IMR-90 (cell line): ENCODE measurements around the gene EIF4B. TPM values are rescaled to one million over a fixed set of nuclear protein-coding genes. Genes with fewer than 3 reads are reported as not detected.
A peak's percentile ranks its signal among the peaks of the same experiment; 100 is the strongest.

Experiments
- ATAC-seq: fragments of 200-7000 bp; cut with Tn5 transposase; 2 replicates; pipeline ENCODE4 v1.9.1; 2020; ENCODE audit warnings: low read depth, mild to moderate bottlenecking, moderate library complexity
- BruUV-seq: library from RNA; stranded (reverse); fragments of 400-500 nt; replicated peaks from 2 replicates; lab custom pipeline; 2021; lab: Mats Ljungman, UMichigan
- CTCF ChIA-PET: fragments of 300-600 bp; formaldehyde crosslinking; extraction: SDS; loops from one replicate; lab custom pipeline; 2021; ENCODE audit warnings: antibody characterized with exemption; lab: Yijun Ruan, JAX
- POLR2A ChIA-PET: fragments of 300-600 bp; sonication (Branson Sonifier 250); formaldehyde crosslinking; loops from one replicate; lab custom pipeline; 2022; ENCODE audit warnings: antibody characterized with exemption; ENCODE audit not compliant: unreplicated experiment; lab: Charles Lee
- DNase-seq: peaks from one replicate; pipeline ENCODE4 v3.0.0; 2013
- H2AFZ ChIP-seq: replicated peaks from 2 replicates; pipeline ENCODE3; 2013; ENCODE audit warnings: low read length, mild to moderate bottlenecking; ENCODE audit not compliant: poor library complexity
- H2AK5ac ChIP-seq: 2 replicates; pipeline ENCODE4 v1.6.1; 2013; ENCODE audit warnings: low read depth, low read length, inconsistent platforms
- H2AK9ac ChIP-seq: replicated peaks from 2 replicates; pipeline ENCODE3; 2013; ENCODE audit warnings: mild to moderate bottlenecking, low read depth, low read length, moderate library complexity; ENCODE audit not compliant: poor library complexity
- H2BK120ac ChIP-seq: 2 replicates; pipeline ENCODE4 v1.6.1; 2013; ENCODE audit warnings: low read depth, low read length, inconsistent platforms
- H2BK15ac ChIP-seq: 3 replicates; pipeline ENCODE4 v1.6.1; 2013; ENCODE audit warnings: low read depth, low read length, inconsistent platforms
- H2BK20ac ChIP-seq: 2 replicates; pipeline ENCODE4 v1.6.1; 2013; ENCODE audit warnings: low read depth, mild to moderate bottlenecking, inconsistent platforms, low read length, moderate library complexity
- H2BK5ac ChIP-seq: 2 replicates; pipeline ENCODE4 v1.6.1; 2013; ENCODE audit warnings: mild to moderate bottlenecking, low read depth, low read length, inconsistent platforms; ENCODE audit not compliant: poor library complexity, severe bottlenecking
- H3K14ac ChIP-seq: replicated peaks from 2 replicates; pipeline ENCODE4 v1.6.1; 2013; ENCODE audit warnings: low read depth, low read length, inconsistent platforms
- H3K18ac ChIP-seq: 2 replicates; pipeline ENCODE4 v1.6.1; 2013; ENCODE audit warnings: low read depth, low read length, control low read depth
- H3K23ac ChIP-seq: 2 replicates; pipeline ENCODE4 v1.6.1; 2013; ENCODE audit warnings: low read depth, low read length, inconsistent platforms
- H3K27ac ChIP-seq: 2 replicates; pipeline ENCODE4 v1.5.1; 2013; ENCODE audit warnings: mild to moderate bottlenecking, control low read depth, low read length; ENCODE audit not compliant: insufficient read depth
- H3K27me3 ChIP-seq: 2 replicates; pipeline ENCODE4 v1.6.1; 2013; ENCODE audit warnings: low read length; ENCODE audit not compliant: control insufficient read depth, insufficient read depth
- H3K36me3 ChIP-seq: 2 replicates; pipeline ENCODE4 v1.6.1; 2013; ENCODE audit warnings: low read length, mixed read lengths; ENCODE audit not compliant: control insufficient read depth, insufficient read depth
- H3K4ac ChIP-seq: 2 replicates; pipeline ENCODE4 v1.6.1; 2013; ENCODE audit warnings: low read depth, low read length, inconsistent platforms
- H3K4me1 ChIP-seq: 2 replicates; pipeline ENCODE4 v1.6.1; 2013; ENCODE audit warnings: low read length, mixed read lengths; ENCODE audit not compliant: control insufficient read depth, insufficient read depth
- H3K4me2 ChIP-seq: 2 replicates; pipeline ENCODE4 v1.6.1; 2013; ENCODE audit warnings: low read depth, mild to moderate bottlenecking, control low read depth, low read length, moderate library complexity
- H3K4me3 ChIP-seq: 2 replicates; pipeline ENCODE4 v1.5.1; 2013; ENCODE audit warnings: low read depth, mild to moderate bottlenecking, control low read depth, low read length, moderate library complexity; ENCODE audit not compliant: insufficient read depth
- H3K56ac ChIP-seq: 2 replicates; pipeline ENCODE4 v1.6.1; 2013; ENCODE audit warnings: low read length, inconsistent platforms; ENCODE audit not compliant: insufficient read depth; ENCODE audit errors: extremely low read depth
- H3K79me1 ChIP-seq, 2 experiments: 2 replicates each; pipeline ENCODE4 v1.6.1; 2013; ENCODE audit warnings: low read length in 2 of 2, inconsistent platforms in 1 of 2, low read depth in 1 of 2
- H3K9ac ChIP-seq: 2 replicates; pipeline ENCODE4 v1.6.1; 2013; ENCODE audit warnings: low read depth, low read length, control low read depth
- H3K9me1 ChIP-seq: 2 replicates; pipeline ENCODE4 v1.6.1; 2013; ENCODE audit warnings: low read length, inconsistent platforms; ENCODE audit not compliant: insufficient read depth
- H3K9me3 ChIP-seq: 2 replicates; pipeline ENCODE4 v1.6.1; 2013; ENCODE audit warnings: low read length; ENCODE audit not compliant: control insufficient read depth, insufficient read depth
- H4K20me1 ChIP-seq: 2 replicates; pipeline ENCODE4 v1.6.1; 2013; ENCODE audit warnings: low read length, inconsistent platforms; ENCODE audit not compliant: insufficient read depth
- H4K5ac ChIP-seq: 2 replicates; pipeline ENCODE4 v1.6.1; 2013; ENCODE audit warnings: mild to moderate bottlenecking, low read depth, low read length, control low read depth
- H4K8ac ChIP-seq, 2 experiments: 2 replicates each; pipeline ENCODE4 v1.6.1; 2013; ENCODE audit warnings: low read depth in 2 of 2, low read length in 2 of 2, control low read depth in 1 of 2, inconsistent platforms in 1 of 2
- H4K91ac ChIP-seq: 2 replicates; pipeline ENCODE4 v1.6.1; 2013; ENCODE audit warnings: low read depth, low read length, inconsistent platforms; ENCODE audit not compliant: insufficient read depth
- BHLHE40 ChIP-seq: fragments of 150-350 bp; IDR thresholded peaks from 2 replicates; pipeline ENCODE4 v1.6.1; 2016; ENCODE audit warnings: mild to moderate bottlenecking, low read depth, low read length
- CEBPB ChIP-seq: IDR thresholded peaks from 2 replicates; pipeline ENCODE4 v1.6.1; 2012; ENCODE audit warnings: low read depth, low read length, improper control_type of control experiment
- CHD1 ChIP-seq: IDR thresholded peaks from 2 replicates; pipeline ENCODE4 v1.6.1; 2012; ENCODE audit warnings: low read depth, low read length, improper control_type of control experiment
- CTCF ChIP-seq: conservative IDR thresholded peaks from 2 replicates; pipeline ENCODE4 v1.5.1; 2012; ENCODE audit warnings: mild to moderate bottlenecking, low read depth, low read length, improper control_type of control experiment
- ELK1 ChIP-seq: fragments of 150-350 bp; IDR thresholded peaks from 2 replicates; pipeline ENCODE4 v1.6.1; 2016; ENCODE audit warnings: low read depth, mild to moderate bottlenecking, low read length, moderate library complexity, borderline replicate concordance
- FOS ChIP-seq: fragments of 150-350 bp; IDR thresholded peaks from 2 replicates; pipeline ENCODE4 v1.6.1; 2016; ENCODE audit warnings: low read depth, low read length
- NFE2L2 ChIP-seq: fragments of 150-350 bp; IDR thresholded peaks from 2 replicates; pipeline ENCODE4 v1.6.1; 2016; ENCODE audit warnings: low read depth, mild to moderate bottlenecking, low read length
- RCOR1 ChIP-seq: IDR thresholded peaks from 2 replicates; pipeline ENCODE4 v1.6.1; 2012; ENCODE audit warnings: mild to moderate bottlenecking, low read length, improper control_type of control experiment; ENCODE audit not compliant: insufficient replicate concordance
- RFX5 ChIP-seq: IDR thresholded peaks from 2 replicates; pipeline ENCODE4 v1.8.0; 2012; ENCODE audit warnings: low read depth, mild to moderate bottlenecking, low read length, moderate library complexity
- SMC3 ChIP-seq: fragments of 150-350 bp; IDR thresholded peaks from 2 replicates; pipeline ENCODE4 v1.6.1; 2016; ENCODE audit warnings: low read depth, mild to moderate bottlenecking, antibody characterized with exemption, low read length, moderate library complexity
- USF2 ChIP-seq: fragments of 150-350 bp; IDR thresholded peaks from 2 replicates; pipeline ENCODE4 v1.6.1; 2017; ENCODE audit warnings: mild to moderate bottlenecking, antibody characterized with exemption, low read length, low read depth
- WGBS, 2 experiments: methylation state at CpG; one replicate each; pipeline versions ENCODE4 v1.1.5 to v1.1.7; 2013; ENCODE audit warnings: missing lambda C conversion rate in 2 of 2; ENCODE audit not compliant: insufficient read length in 1 of 2; ENCODE audit errors: extremely low coverage in 2 of 2; 5-methylcytosine and 5-hydroxymethylcytosine counted together
- dilution Hi-C: fragments of 300-500 bp; cut with HindIII; formaldehyde crosslinking; loops from one replicate; pipeline ENCODE4 v1.14.3; 2018; ENCODE audit warnings: low sequenced_read_pairs; ENCODE audit not compliant: unreplicated experiment
- in situ Hi-C: fragments of 300-500 bp; cut with MboI; formaldehyde crosslinking; loops from 3 replicates; pipeline ENCODE4 v1.14.3; 2019; ENCODE audit warnings: low sequenced_read_pairs, inconsistent platforms, mixed read lengths
- intact Hi-C: fragments of 100-400 bp; cut with micrococcal nuclease; formaldehyde crosslinking; loops from 2 replicates; pipeline ENCODE4 v1.10.0; 2022
- polyA plus RNA-seq, 3 experiments: library from polyadenylated mRNA; depleted of rRNA; stranded (reverse); fragments of >200 nt; gene quantifications; 2 replicates each; pipeline ENCODE4 v1.2.3, GENCODE V29; 2012; ENCODE audit warnings: low replicate concordance in 1 of 3
- total RNA-seq: library from RNA; depleted of rRNA; stranded (reverse); fragments of >200 nt; gene quantifications from 2 replicates; pipeline ENCODE4 v1.2.3, GENCODE V29; 2012

Gene EIF4B
- total and polyA plus RNA-seq, 2 of the 4 experiments (the other 2 are of a cell fraction) = 313 to 671 TPM

GRCh38 chr12:53065975-53066931 is 60.0 kb downstream of the EIF4B start:
- Histone ChIP-seq H2BK20ac (peak overlapping the region; percentile 82), H3K4me2 (no peak overlapping the region; the same call in 1 of the 2 replicates), H3K14ac (peak overlapping the region; percentile 79), H3K4me1 (peaks cover 32% of the 10 kb centered on the region), H3K4ac (peak overlapping the region; percentile 98), H3K18ac (peak overlapping the region; percentile 58), H4K91ac (peak overlapping the region; percentile 95), H3K79me1 (peaks cover 2 to 56% of the 10 kb centered on the region in 2 experiments; a peak in 3 of 4 replicates), H3K27me3 (no peaks in the 10 kb centered on the region), H2AK5ac (peak overlapping the region; percentile 100), H4K20me1 (peaks cover 9% of the 10 kb centered on the region), H3K4me3 (no peak overlapping the region), H3K9ac (peak overlapping the region; percentile 33), H3K27ac (peak overlapping the region; percentile 45), H3K9me3 (no peaks in the 10 kb centered on the region), H3K36me3 (peaks cover 46% of the 10 kb centered on the region), H4K5ac (peak overlapping the region; percentile 85), H2BK5ac (peak overlapping the region; percentile 74), H2AK9ac (peak overlapping the region; percentile 89), H3K23ac (peak overlapping the region; percentile 26; the same call in 1 of the 2 replicates), H2BK15ac (peak overlapping the region; percentile 85; the same call in 1 of the 3 replicates), H2BK120ac (peak overlapping the region; percentile 90), H2AFZ (peak overlapping the region; percentile 89), H3K56ac (peak overlapping the region; percentile 53), H4K8ac (peak overlapping the region; percentile 57 to 96), H3K9me1 (peaks cover 13% of the 10 kb centered on the region)
- in situ Hi-C loops (loop anchor here (5.0 kb wide), 1 partner anchor 121 kb away; no protein-coding TSS in a partner anchor), dilution Hi-C loops (no loop called here), intact Hi-C loops (loop anchor here (1.0 kb wide), 2 partner anchors 33 to 124 kb away; no protein-coding TSS in a partner anchor)
- no TSS peak for BruUV-seq
- WGBS, 2 experiments = 22% methylated on average over 5 of the region's 24 CpGs; no CpG with 5 or more reads in 1 of the 2 experiments
- peak; percentile 81 for DNase-seq
- ChIA-PET CTCF (interaction anchor here (0.6 to 2.6 kb wide), 22 partner anchors 9 to 279 kb away, joined by 3 to 39 read pairs (median 4); partner anchors contain the start of genes AAAS, IGFBP6, SOAT2 and SPRYD3), POLR2A (interaction anchor here (0.7 to 1.6 kb wide), 3 partner anchors 13 to 32 kb away, joined by 3 to 7 read pairs (median 5); partner anchors contain the start of genes IGFBP6 and SPRYD3)
- ATAC-seq = peak; percentile 70
- TF ChIP-seq CHD1 = 0 out of 2 replicates have a peak, but pooled peaks have one; percentile 48
- TF ChIP-seq RFX5 = no peak
- no peak for TF ChIP-seq NFE2L2
- TF ChIP-seq SMC3 = peak; percentile 93
- TF ChIP-seq USF2 = no peak
- peak; percentile 94 for TF ChIP-seq CTCF
- TF ChIP-seq FOS = no peak
- TF ChIP-seq BHLHE40 = no peak
- TF ChIP-seq ELK1 = no peak
- no peak for TF ChIP-seq RCOR1
- peak; percentile 75; the same call in 1 of the 2 replicates for TF ChIP-seq CEBPB
